HG02588 (cell line): Measurements from ENCODE around the gene C2CD4C.
"Not testable (repeated sequence)": the region's sequence is repeated elsewhere in the genome, so short reads cannot be mapped to it uniquely, and the experiment has no call there.

Source experiments
- ATAC-seq: cut with Tn5 transposase; IDR thresholded peaks from one replicate; pipeline ENCODE4 v1.9.1; 2021; ENCODE audit warnings: mild to moderate bottlenecking, moderate library complexity; ENCODE audit not compliant: unreplicated experiment

C2CD4C gene

DNA sequence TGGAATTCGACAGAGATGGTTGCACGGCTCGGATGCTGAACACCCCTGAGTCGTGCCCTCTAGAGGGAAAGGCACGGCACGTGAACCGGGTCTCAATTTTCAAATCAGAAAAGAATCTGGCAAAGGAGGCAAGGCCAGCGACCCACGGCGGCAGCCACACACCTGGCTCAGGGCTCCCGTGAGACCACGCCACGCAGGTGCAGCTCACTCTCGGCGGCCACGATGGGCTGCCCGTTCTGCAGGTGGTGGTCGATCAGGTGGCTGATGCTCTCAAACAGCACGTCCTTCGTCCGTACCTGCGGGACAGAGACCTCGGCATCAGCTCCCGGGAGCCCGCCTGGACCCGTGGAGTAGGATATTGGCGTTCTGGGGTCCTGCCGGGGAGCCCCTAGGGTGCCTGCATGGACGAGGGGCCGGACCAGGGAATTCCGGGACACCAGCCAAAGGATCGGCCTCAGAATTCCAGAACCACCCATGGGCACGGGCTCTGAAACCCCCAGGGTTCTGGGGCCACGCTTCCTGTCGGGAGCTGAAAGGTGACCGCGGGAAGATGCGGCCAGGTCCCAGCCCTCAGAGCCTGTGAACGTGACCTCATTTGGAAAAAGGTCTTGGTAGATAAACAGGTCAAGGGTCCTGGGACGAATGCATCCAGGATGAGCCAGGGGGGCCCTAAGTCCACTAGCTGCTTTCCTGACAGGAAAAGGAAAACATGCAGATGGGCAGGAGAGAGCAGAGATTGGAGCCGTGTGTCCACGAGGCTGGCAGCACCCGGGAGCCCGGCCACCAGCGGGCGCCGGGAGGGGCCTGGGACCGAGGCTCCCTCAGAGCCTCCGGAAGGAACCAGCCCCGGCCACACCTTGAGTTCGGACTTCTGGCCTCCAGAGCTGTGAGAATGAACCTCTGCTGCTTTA is 10.1 kb upstream of the C2CD4C start:
- no peak for ATAC-seq

DNA sequence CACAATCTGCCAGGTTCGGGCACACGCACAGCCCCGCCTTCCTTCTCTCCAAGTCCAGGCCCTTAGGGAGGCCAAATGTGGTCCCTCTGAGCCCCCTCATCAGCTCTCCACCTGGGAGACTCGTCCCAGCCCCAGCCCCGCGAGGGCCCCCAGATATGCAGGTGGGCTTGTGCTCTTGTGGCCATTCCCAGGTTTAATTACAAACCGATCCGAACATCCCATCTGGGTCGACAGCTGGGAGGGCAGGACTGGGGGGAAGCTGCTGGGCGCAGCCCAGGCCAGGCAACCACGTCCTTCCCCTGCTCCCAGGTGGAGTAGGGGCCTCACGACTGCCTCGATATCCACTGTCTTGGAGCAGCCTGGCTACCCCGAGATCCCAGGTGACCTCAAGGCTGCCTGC is 7.5 kb upstream of the C2CD4C start:
- ATAC-seq, result no peak

DNA sequence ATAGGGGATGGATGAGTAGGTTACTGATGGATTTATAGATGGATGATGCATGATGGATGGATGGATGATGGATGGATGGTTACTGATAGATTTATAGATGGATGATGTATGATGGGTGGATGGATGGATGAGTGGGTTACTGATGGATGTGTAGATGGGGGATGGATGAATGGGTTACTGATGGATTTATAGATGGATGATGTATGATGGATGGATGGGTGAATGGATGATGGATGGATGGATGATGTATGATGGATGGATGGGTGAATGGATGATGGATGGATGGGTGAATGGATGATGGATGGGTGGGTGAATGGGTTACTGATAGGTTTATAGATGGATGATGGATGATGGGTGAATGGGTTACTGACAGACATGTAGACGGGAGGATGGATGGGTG is 6.3 kb upstream of the C2CD4C start:
- no peak for ATAC-seq

DNA sequence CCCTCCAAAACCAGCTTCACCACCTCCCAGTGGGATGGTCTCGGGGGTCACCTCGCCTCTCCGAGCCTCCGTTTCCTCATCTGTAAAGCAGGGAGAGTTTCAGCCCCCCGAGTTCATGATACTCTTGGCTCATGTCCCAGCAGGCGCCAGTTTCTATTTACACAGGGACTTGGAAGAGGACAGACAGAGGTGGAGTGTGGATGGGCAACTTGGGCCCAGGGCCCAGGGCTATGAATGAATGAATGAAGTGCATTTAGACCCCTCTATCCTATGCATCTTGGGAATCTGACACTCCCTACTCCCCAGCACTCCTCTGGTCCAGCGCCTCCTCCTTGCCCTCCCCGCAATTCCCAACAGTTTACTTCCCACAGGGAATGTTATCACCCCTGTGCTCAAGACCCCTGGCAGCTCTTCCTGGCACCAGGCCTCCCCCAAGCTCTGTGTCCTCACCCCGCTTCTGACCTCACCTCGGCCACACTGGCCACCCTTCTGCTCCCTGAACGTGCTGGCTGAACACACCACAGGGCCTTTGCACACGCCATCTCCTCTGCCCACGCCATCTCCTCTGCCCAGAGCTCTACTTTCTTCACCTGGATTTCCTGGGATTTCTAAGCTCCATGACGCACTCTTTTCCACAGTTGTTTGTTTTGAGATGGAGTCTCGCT is 4.9 kb upstream of the C2CD4C start:
- no peak for ATAC-seq

DNA sequence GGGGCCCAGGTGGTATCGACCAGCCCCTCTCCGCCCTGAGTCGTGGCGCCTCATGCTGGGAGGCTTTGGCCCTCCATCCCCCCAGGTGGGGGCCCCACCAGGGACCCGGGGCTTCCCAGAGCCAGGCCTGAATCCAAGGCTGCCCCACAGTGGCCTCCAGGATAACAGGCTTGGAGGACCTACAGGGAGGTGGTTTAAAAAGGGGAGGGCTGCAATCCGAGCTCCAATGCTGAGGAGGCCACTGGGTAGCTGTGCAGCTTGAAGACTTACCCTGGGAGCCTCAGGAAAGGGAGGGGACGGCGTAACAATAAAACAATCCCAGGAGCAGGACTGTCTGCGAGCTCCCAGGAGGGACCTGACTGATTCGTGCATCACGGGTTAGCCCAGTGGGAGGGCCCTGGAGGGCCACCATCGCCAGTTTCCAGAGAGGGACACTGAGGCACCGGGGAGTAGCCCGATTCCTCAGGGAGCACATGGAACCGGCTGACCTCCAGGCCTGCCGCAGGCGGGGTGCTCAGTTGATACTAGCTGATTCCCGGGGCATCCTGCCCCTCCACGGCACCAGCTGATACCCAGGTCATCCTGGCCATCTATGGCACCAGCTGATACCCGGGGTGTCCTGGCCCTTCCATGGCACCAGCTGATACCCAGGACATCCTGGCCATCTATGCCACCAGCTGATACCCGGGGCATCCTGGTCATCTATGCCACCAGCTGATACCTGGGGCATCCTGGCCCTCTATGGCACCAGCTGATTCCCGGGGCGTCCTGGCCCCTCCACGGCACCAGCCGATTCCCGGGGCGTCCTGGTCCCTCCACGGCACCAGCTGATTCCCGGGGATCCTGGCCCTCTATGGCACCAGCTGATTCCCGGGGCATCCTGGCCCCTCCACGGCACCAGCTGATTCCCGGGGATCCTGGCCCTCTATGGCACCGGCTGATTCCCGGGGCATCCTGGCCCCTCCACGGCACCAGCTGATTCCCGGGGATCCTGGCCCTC is 3.7 kb upstream of the C2CD4C start:
- ATAC-seq, result no peak

DNA sequence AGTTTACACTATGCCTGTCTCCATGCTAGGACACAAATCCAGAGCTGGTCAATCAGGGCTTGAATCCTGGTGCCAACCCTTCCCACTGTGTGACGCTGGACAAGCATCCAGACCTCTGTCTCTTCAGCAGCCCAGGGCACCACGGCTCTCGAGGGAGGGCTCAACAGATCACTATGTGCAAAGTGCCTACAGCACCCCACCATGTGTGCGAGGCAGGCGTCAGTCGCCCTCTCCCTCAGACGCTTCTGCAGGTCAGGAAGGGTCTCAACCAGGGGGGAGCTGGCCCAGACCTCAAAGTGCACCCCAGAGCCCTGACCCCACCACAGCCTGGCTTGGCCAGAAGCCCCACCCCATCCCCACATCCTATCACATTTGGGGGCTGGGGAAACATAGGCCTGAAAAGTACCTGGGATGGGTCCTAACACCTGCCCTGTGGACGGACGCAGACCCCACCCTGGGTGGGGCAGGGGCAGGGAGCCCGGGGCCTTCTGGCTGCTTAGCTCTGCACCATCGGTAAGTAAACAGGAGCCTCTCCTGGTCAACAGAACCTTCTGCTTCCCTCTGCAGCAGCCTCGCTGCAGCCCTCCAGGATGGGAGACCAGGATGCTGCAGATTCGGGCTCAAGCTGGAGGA is 2.9 kb upstream of the C2CD4C start:
- ATAC-seq, result no peak

DNA sequence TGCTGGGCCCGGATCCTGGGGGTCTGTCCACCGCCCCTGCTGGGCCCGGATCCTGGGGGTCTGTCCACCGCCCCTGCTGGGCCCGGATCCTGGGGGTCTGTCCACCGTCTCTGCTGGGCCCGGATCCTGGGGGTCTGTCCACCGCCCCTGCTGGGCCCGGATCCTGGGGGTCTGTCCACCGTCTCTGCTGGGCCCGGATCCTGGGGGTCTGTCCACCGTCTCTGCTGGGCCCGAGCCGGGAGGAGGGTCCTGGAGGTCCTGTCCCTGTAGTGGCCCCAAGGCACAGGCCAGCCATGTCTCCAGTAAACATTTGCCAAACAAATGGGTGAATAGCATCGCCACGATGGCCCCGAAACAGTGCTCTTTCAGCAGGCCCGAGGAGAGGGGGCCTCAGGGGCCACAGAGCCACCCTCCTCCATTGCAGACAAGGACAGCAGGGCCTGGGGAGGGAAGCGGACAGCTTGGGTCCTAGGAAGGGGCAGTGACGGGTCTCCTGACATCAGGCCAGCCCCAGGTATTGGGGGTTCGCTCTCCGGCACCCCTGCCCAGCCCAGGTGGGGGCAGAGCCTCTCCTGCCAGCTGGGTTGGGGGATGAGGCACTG is 2.3 kb upstream of the C2CD4C start:
- ATAC-seq, result not testable (repeated sequence)

DNA sequence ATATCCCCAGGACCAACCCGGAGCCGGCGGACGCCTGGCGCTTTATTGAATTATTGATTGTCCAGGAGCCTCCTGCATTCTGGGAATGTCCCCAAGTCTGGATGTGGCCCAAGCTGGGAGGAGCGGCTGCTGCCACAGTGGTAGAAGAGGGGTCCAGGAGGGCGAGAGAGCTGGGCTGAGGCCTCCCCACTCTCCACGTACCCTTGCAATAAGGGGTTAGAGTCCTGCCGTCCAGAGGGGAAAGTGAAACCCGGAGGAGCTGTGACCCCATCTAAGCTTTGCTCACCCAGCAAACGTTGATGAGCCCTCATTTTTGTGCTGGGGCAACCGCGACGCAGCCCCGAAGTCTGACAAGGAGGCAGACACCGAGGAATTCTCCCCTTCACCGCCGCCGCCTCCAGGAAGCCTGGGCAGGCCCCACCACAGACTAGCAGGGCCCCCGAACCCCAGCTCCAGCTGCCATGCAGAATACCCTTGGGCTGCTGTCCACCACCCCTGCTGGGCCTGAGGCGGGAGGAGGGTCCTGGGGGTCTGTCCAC is 1.4 kb upstream of the C2CD4C start:
- ATAC-seq, result no peak

DNA sequence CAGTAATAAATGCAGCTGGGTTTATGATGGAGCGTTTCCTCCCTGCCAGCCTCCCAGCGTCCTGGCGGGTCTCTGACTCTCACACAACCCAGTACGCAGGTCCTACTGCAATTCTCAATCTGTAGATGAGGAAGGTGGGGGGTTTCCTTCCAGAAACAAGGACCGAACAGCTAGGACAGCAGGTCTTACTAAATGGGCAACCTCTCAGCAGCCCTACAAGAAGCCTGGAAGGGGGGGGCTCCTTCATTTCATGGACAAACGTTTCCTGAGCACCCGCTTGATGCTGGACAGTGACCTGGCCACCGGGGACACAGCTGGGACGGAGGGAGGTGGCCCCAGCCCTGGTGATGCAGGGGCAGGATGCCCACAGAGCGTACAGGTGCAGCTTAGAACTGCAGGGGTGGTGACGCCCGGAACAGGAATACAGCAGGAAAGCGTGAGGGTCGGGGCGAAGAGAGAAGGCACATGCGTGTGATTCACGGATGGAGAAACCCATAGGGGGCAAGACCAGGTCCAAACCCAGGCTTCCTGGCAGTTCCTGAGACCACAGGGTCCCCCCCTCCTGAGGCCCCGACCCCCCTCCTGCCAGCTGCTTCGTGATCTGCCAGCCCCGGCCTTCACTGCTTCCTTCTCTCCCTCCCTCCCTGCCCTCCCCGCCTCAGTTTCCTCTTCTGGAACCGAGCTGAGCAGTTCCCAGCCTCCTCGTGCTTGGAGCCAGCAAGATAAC is 732 bp upstream of the C2CD4C start:
- no peak for ATAC-seq

DNA sequence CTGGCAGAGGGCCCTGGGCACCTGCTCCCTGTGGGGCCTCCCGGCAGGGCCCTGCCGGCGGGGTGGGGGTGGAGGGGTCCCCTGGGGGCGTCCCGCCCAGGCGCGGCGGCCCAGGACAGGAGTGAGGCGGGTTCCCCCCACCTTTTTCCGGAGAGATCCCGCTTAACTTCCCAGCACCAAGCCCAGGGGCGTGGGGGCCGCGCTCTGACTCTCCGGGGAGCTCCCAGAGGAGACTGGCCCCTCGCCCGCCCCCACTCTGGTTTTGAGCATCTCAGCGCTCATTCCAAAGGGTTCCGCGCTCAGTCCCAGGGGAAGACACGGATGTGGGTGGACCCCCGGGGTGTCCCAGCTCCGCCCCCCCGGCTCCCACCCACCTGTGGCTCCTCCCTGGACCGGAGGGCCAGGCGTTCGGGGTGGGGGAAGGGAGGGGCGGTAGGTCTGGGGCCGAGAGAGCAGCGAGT is 476 bp downstream of the C2CD4C start:
- no peak for ATAC-seq

DNA sequence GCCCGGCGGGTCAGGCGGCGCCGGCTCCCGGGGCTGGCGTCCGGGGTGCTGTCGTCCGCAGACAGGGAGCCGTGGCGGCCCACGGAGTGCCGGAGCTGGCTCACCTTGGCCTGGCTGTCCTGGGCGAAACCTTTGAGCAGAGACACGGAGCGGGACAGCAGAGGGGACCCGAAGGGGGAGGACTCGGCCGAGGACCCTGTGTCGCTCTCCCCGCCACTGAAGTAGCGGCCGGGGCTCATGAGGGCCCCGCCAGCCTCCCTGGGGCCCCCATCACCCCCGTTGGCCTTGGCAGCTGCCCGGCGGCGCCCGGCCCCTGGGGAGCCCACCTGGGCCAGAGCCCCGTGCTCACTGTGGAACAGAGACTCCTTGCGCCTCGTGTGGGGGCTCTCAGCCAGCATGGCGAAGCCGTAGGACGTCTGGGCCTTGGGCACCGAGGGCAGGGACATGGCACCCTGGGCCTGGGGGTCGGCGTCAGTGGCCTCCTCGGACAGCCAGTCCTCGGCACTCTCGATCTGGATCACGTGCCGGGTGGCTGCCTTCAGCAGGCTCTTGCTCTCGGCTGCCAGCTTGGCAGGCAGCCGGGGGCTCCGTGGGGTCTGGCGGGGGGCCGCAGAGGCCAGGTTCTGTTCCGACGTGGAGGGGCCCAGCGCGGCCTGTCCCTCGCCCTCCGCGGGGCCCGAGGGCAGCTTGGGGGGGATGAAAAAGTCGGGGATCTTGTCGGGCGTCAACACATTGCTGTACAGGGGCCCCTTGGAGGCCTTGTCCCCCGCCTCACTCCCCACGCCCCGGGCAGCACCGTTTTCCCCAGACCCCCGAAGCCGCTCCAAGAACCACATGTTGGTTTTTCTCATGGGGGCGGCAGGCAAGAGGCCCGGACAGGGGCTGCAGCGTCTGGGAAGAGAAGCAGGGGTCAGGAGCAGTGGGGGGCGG is 1.2 kb downstream of the C2CD4C start:
- no peak for ATAC-seq

DNA sequence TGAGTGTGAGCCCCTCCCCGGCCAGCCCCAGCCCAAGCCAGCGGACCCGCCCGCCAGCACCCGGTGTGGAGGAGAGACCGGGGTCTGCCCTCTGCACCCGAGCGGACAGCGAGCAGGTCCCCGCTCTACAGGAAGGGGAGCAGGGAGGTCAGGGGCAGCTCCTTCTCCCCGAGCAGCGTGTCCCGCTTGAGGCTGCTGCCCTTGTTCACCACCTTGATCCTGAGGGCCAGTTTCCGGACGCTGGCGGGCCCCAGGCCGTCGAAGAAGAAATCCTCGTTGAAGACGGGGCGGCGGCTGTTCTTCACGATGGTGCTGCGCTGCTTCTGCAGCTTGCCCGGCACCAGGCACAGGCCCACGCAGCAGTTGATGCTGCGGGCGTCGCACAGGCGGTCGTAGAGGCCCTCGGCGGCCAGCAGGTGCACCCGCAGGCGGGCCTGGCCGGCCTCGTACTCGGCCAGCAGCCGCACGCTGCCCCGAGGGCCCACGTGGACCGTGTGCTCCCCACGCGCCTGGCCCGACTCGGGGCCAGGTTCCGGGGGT is 1.9 kb downstream of the C2CD4C start:
- ATAC-seq, result no peak

DNA sequence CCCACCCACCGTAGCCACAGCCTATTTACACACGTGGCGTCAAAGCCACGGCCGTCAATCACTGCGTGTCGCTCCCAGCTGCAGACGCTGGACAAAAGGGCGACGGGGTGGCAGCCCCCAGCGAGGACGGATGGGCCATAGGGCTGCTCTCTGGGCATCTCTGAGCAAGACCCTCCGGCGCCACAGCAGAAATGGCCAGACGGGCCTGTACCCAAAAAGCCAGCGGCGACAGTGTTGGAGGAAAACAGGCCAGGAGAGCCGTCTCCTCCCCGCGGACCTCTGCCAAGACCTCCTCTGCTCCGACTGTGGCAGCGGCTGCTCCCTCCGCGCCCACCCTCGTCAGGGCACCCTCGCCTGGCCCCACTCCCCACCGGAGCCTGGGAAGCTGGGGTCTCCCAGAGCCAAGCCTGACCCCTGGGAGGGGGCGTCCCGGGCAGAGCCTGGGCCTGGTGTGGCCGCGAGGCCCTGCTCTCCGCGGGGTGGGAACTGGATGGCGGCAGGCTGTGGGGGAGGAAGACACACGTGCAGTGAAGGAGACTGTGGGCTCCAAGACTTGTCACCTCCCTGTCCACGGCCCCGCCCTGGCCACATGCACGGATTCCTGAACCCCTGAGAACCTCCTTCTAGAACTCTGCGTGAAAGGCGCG is 2.7 kb downstream of the C2CD4C start:
- ATAC-seq, result no peak

DNA sequence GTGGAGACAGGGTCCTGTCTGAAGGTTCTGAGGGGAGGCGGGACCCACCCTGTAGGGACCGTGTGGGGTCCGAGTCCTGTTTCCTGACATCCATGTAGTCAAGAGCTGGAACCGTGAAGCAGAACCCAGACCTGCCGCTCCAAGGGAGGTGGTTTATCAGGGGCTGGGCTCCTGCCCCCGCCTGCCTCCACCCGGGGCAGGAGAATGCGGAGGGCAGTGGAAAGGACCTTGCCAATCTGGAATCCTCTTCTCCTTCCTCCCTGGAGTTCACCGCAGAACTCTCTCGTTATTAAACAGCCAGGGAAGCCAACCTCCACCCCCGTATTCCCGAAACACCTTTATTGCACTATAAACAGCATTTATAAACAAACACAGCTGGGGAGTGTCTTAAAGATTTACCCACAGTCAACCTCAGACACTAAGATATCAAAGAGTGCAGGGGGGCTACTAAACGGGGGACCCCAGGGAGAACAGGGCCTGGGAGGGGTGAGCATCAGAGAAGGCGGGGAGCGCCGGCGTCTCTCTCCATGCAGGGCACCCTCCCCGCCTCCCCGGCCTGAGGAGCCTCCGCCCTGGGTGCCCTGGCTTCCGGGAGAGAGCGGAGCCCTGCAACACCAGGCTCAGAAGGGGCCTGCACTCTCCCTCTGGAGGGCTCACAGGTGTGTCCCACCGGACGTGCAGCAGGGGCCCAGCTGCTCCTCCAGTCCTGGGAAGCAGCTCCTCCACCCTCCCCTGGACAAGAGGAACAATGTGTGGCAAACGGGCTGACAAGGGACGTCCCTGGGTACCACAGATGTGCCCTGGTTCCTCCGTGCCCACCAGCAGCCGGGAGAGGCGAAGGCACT is 3.6 kb downstream of the C2CD4C start:
- no peak for ATAC-seq

DNA sequence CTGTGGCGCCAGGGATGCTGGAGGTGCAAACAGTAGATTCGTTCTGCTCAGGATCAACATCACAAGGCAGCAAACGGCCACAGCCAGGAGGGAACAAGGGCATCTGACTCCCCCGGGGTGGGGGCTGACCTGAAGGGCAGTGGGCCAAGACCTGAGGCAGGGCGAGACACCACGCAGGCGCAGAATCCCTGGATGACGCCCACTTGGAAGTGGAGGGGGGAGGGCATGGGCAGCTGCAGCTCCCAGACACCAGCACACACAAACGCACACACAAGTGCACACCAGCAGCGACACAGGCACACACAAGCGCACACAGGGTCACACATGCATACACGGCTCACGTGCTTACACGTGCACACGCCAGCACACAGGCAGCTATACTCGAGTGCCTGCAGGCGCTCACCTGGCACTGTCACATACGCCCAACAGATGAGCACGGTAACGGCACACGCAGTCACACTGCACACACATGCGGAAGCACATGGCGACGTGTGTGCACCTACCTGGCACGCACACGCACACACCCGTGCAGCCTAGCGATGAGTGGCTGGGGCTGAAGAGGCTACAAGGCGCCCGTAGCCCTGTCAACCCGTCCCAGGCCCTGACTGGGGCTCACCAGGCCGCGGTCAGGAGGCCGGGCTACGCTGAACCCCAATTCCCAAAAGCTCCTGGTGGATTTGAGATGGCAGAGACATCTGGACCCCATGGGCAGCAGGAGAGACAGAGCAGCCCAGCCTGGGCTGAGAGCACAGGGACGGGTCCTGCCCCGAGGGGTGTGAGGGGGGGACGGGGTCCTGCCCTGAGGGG is 5.5 kb downstream of the C2CD4C start:
- ATAC-seq, result no peak

DNA sequence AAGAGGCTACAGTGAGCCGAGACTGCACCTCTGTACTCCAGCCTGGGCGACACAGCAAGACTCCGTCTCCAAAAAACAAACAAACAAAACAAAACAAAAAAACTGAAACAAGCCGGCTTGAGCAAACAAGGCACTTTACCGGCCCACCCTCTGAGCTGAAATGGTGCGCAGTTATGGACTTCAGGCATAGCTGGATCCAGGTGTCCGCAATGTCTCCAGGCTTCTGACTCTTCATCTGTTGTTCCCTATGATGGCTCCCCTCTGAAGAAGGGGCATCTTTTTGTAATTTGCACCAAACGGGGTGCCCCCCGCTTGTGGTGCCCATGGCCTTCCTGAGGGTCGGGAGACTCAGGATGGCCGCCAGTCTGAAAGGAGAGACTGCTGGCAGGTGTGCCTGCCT is 6.2 kb downstream of the C2CD4C start:
- no peak for ATAC-seq
